H1 (cell line): ENCODE measurements around the gene SERPINA6. TPM values are rescaled to one million over a fixed set of nuclear protein-coding genes. Genes with fewer than 3 reads are reported as not detected.

Experiments
- CTCF ChIA-PET: fragments of 300-600 bp; sonication (Branson Sonifier 250); formaldehyde crosslinking; loops from one replicate; lab custom pipeline; 2021; ENCODE audit not compliant: partially characterized antibody; lab: Charles Lee
- POLR2A ChIA-PET: fragments of 300-600 bp; sonication (Branson Sonifier 250); formaldehyde crosslinking; loops from one replicate; lab custom pipeline; 2021; ENCODE audit warnings: inconsistent platforms; ENCODE audit not compliant: partially characterized antibody; lab: Charles Lee
- DNase-seq, 2 experiments: peaks; one replicate each; pipeline versions ENCODE4 v3.0.0 to v3.0.0-alpha.2; 2010 to 2022; ENCODE audit warnings: low spot score in 2 of 2, low read depth in 1 of 2, mixed read lengths in 1 of 2
- FAIRE-seq: peaks from 2 replicates; lab custom pipeline; 2011; peaks lifted over from hg19 to GRCh38; lab: Jason Lieb, UNC
- H2AFZ ChIP-seq: 2 replicates; pipeline ENCODE4 v1.8.1; 2012; ENCODE audit warnings: low read length, inconsistent platforms
- H2AK5ac ChIP-seq: 2 replicates; pipeline ENCODE4 v1.6.1; 2013; ENCODE audit warnings: low read depth, low read length
- H2BK120ac ChIP-seq: replicated peaks from 2 replicates; pipeline ENCODE3; 2013; ENCODE audit warnings: low read depth, low read length, inconsistent platforms
- H2BK12ac ChIP-seq: 2 replicates; pipeline ENCODE4 v1.6.1; 2013; ENCODE audit warnings: low read depth, low read length
- H2BK15ac ChIP-seq: 2 replicates; pipeline ENCODE4 v1.6.1; 2013; ENCODE audit warnings: low read length
- H2BK20ac ChIP-seq: 2 replicates; pipeline ENCODE4 v1.6.1; 2013; ENCODE audit warnings: low read length
- H2BK5ac ChIP-seq: 2 replicates; pipeline ENCODE4 v1.6.1; 2013; ENCODE audit warnings: low read depth, low read length
- H3K14ac ChIP-seq: 2 replicates; pipeline ENCODE4 v1.6.1; 2013; ENCODE audit warnings: inconsistent platforms; ENCODE audit not compliant: insufficient read length
- H3K18ac ChIP-seq: 2 replicates; pipeline ENCODE4 v1.6.1; 2013; ENCODE audit warnings: low read length; ENCODE audit errors: extremely low read depth
- H3K23ac ChIP-seq: 2 replicates; pipeline ENCODE4 v1.6.1; 2013; ENCODE audit warnings: inconsistent platforms; ENCODE audit not compliant: insufficient read length
- H3K23me2 ChIP-seq: 2 replicates; pipeline ENCODE4 v1.6.1; 2013; ENCODE audit warnings: low read depth, low read length
- H3K27ac ChIP-seq: 2 replicates; pipeline ENCODE4 v1.6.1; 2011; ENCODE audit warnings: low read depth, low read length, inconsistent platforms
- H3K27me3 ChIP-seq, 4 experiments: replicated peaks in 1 of 4; 1 replicate in 1 of 4; 2 replicates in 3 of 4; pipeline versions ENCODE4 v1.6.1 to v1.8.1; 2011 to 2013; ENCODE audit warnings: low read length in 3 of 4, mild to moderate bottlenecking in 3 of 4, inconsistent platforms in 2 of 4, mixed read lengths in 2 of 4, moderate library complexity in 1 of 4; ENCODE audit not compliant: control insufficient read depth in 3 of 4, insufficient read depth in 3 of 4; ENCODE audit errors: extremely low read depth in 1 of 4
- H3K36me3 ChIP-seq, 4 experiments: 2 replicates each; pipeline versions ENCODE4 v1.6.1 to v1.8.1; 2011 to 2013; ENCODE audit warnings: mild to moderate bottlenecking in 4 of 4, low read length in 3 of 4, moderate library complexity in 2 of 4, control low read depth in 1 of 4, inconsistent platforms in 1 of 4; ENCODE audit not compliant: insufficient read depth in 4 of 4, control insufficient read depth in 2 of 4
- H3K4ac ChIP-seq: replicated peaks from 2 replicates; pipeline ENCODE3; 2013; ENCODE audit warnings: low read length, low read depth, mixed read lengths, inconsistent platforms; ENCODE audit not compliant: insufficient read length
- H3K4me1 ChIP-seq, 4 experiments: replicated peaks in 1 of 4; 1 replicate in 1 of 4; 2 replicates in 3 of 4; pipeline versions ENCODE4 v1.6.1 to v1.8.1; 2011 to 2013; ENCODE audit warnings: low read length in 3 of 4, inconsistent platforms in 2 of 4, mixed read lengths in 1 of 4; ENCODE audit not compliant: insufficient read depth in 4 of 4, control insufficient read depth in 3 of 4
- H3K4me2 ChIP-seq, 2 experiments: 2 replicates each; pipeline versions ENCODE4 v1.6.1 to v1.8.1; 2011 to 2013; ENCODE audit warnings: low read depth in 2 of 2, low read length in 2 of 2, control low read depth in 1 of 2, inconsistent platforms in 1 of 2, mild to moderate bottlenecking in 1 of 2; ENCODE audit not compliant: insufficient read depth in 1 of 2
- H3K4me3 ChIP-seq, 4 experiments: fragments of 200-600, 300-600 bp in 1 of 4; sonication (generic), shearing (Covaris generic), sonication (Bioruptor Twin) in 1 of 4; 2 replicates each; pipeline versions ENCODE4 v1.5.1 to v1.8.1; 2011 to 2016; ENCODE audit warnings: low read length in 4 of 4, low read depth in 3 of 4, control low read depth in 2 of 4, inconsistent platforms in 2 of 4, mild to moderate bottlenecking in 2 of 4, mixed read lengths in 1 of 4, moderate library complexity in 1 of 4; ENCODE audit not compliant: insufficient read depth in 2 of 4; ENCODE audit errors: extremely low read depth in 1 of 4
- H3K56ac ChIP-seq: replicated peaks from 2 replicates; pipeline ENCODE3; 2013; ENCODE audit warnings: low read depth, mild to moderate bottlenecking, mixed read lengths, low read length, inconsistent platforms; ENCODE audit not compliant: insufficient read length
- H3K79me1 ChIP-seq: 2 replicates; pipeline ENCODE4 v1.6.1; 2013; ENCODE audit warnings: low read depth, low read length, control low read depth
- H3K79me2 ChIP-seq, 2 experiments: 2 replicates each; pipeline versions ENCODE4 v1.6.1 to v1.8.1; 2012 to 2013; ENCODE audit warnings: low read length in 2 of 2, mild to moderate bottlenecking in 2 of 2, inconsistent platforms in 1 of 2; ENCODE audit not compliant: insufficient read depth in 2 of 2, control insufficient read depth in 1 of 2
- H3K9ac ChIP-seq, 4 experiments: replicated peaks in 1 of 4; 1 replicate in 1 of 4; 2 replicates in 3 of 4; pipeline versions ENCODE4 v1.6.1 to v1.8.1; 2011 to 2013; ENCODE audit warnings: low read depth in 3 of 4, low read length in 3 of 4, control low read depth in 2 of 4, mild to moderate bottlenecking in 2 of 4, moderate library complexity in 2 of 4, inconsistent platforms in 1 of 4; ENCODE audit errors: extremely low read depth in 1 of 4
- H3K9me3 ChIP-seq, 2 experiments: 2 replicates each; pipeline versions ENCODE4 v1.6.1 to v1.8.1; 2012 to 2013; ENCODE audit warnings: mild to moderate bottlenecking in 2 of 2, moderate library complexity in 2 of 2, control low read depth in 1 of 2, inconsistent platforms in 1 of 2, low read depth in 1 of 2, low read length in 1 of 2, mixed read lengths in 1 of 2; ENCODE audit not compliant: insufficient read depth in 2 of 2
- H4K20me1 ChIP-seq, 2 experiments: replicated peaks in 1 of 2; 2 replicates each; pipeline versions ENCODE3 to v1.8.1; 2011 to 2013; ENCODE audit warnings: inconsistent platforms in 2 of 2, low read length in 2 of 2, mild to moderate bottlenecking in 1 of 2; ENCODE audit not compliant: insufficient read depth in 2 of 2, control insufficient read depth in 1 of 2
- H4K5ac ChIP-seq: 2 replicates; pipeline ENCODE4 v1.6.1; 2013; ENCODE audit warnings: low read length, low read depth, mixed read lengths, inconsistent platforms; ENCODE audit not compliant: insufficient read length
- H4K8ac ChIP-seq: 2 replicates; pipeline ENCODE4 v1.8.0; 2013; ENCODE audit warnings: mild to moderate bottlenecking, moderate library complexity, low read length, inconsistent platforms; ENCODE audit not compliant: insufficient read depth; ENCODE audit errors: extremely low read depth
- H4K91ac ChIP-seq: replicated peaks from 2 replicates; pipeline ENCODE3; 2013; ENCODE audit warnings: low read length, mixed read lengths, inconsistent platforms; ENCODE audit not compliant: insufficient read length
- CTCF ChIP-seq, 3 experiments: IDR thresholded peaks; 1 replicate in 2 of 3; 2 replicates in 1 of 3; pipeline versions ENCODE4 v1.5.1 to v1.6.1; 2011; ENCODE audit warnings: low read length in 3 of 3, mild to moderate bottlenecking in 3 of 3, inconsistent platforms in 2 of 3, low read depth in 1 of 3, moderate library complexity in 1 of 3; ENCODE audit not compliant: insufficient read depth in 1 of 3; ENCODE audit errors: control extremely low read depth in 1 of 3
- HDAC6 ChIP-seq: IDR thresholded peaks from one replicate; pipeline ENCODE4 v1.7.1; 2012; ENCODE audit warnings: low read depth, mild to moderate bottlenecking, inconsistent platforms, low read length, moderate library complexity
- JUN ChIP-seq: IDR thresholded peaks from 2 replicates; pipeline ENCODE4 v1.6.1; 2011; ENCODE audit warnings: low read depth, mild to moderate bottlenecking, improper control_type of control experiment, low read length
- JUND ChIP-seq: IDR thresholded peaks from 2 replicates; pipeline ENCODE4 v1.6.1; 2011; ENCODE audit warnings: mild to moderate bottlenecking, improper control_type of control experiment, low read length
- RAD21 ChIP-seq, 2 experiments: IDR thresholded peaks in 1 of 2; conservative IDR thresholded peaks in 1 of 2; 2 replicates each; pipeline ENCODE4 v1.6.1; 2011; ENCODE audit warnings: low read depth in 2 of 2, low read length in 2 of 2, improper control_type of control experiment in 1 of 2, inconsistent platforms in 1 of 2, mild to moderate bottlenecking in 1 of 2, moderate library complexity in 1 of 2
- TAF1 ChIP-seq: IDR thresholded peaks from 2 replicates; pipeline ENCODE4 v1.6.1; 2011; ENCODE audit warnings: mild to moderate bottlenecking, low read depth, low read length
- TAF7 ChIP-seq: optimal IDR thresholded peaks from 2 replicates; pipeline ENCODE3; 2011; ENCODE audit warnings: low read depth, mild to moderate bottlenecking, inconsistent platforms, low read length, moderate library complexity, borderline replicate concordance
- WGBS, 2 experiments: shearing (Covaris generic) in 1 of 2; methylation state at CpG; one replicate each; pipeline versions ENCODE4 v1.1.6 to v1.1.7; 2013 to 2015; ENCODE audit warnings: low lambda C conversion rate in 2 of 2, mixed read lengths in 2 of 2, inconsistent platforms in 1 of 2, low coverage in 1 of 2, missing lambda C conversion rate in 1 of 2; ENCODE audit not compliant: insufficient replicate concordance in 2 of 2, insufficient coverage in 1 of 2, insufficient read length in 1 of 2; ENCODE audit errors: extremely low coverage in 1 of 2, missing lambda C conversion rate in 1 of 2; 5-methylcytosine and 5-hydroxymethylcytosine counted together
- polyA plus RNA-seq, 7 experiments: library from polyadenylated mRNA; depleted of rRNA in 3 of 7; stranded (reverse) in 5 of 7; unstranded in 2 of 7; fragments of >200 nt in 5 of 7; fragments of 200-250 nt in 2 of 7; gene quantifications; 1 replicate in 5 of 7; 2 replicates in 1 of 7; 4 replicates in 1 of 7; pipeline versions ENCODE4 v1.2.1 to v1.2.3, GENCODE V29; 2011 to 2013; ENCODE audit warnings: missing spikeins in 2 of 7, mixed read lengths in 2 of 7
- total RNA-seq: library from RNA; stranded (reverse); fragmentation: NEBNext Ultra II Directional; extraction: Animal tissue kit (Norgen Biotek cat#: 25700); gene quantifications from 2 replicates; pipeline ENCODE4 v1.2.1, GENCODE V29; 2021
- TF ChIP-seq, protein P1 (sequence below): IDR thresholded peaks from 2 replicates; pipeline ENCODE4 v1.6.1; 2012; ENCODE audit warnings: low read length, inconsistent platforms
- TF ChIP-seq, protein P2 (sequence below): IDR thresholded peaks from 2 replicates; pipeline ENCODE4 v1.6.1; 2011; ENCODE audit warnings: low read depth, mild to moderate bottlenecking, low read length; ENCODE audit not compliant: insufficient read depth

The SERPINA6 gene
- total and polyA plus RNA-seq, 2 of the 8 experiments (the other 6 are each of a cell fraction or from before 2014, with no cell fraction given), result not detected

DNA sequence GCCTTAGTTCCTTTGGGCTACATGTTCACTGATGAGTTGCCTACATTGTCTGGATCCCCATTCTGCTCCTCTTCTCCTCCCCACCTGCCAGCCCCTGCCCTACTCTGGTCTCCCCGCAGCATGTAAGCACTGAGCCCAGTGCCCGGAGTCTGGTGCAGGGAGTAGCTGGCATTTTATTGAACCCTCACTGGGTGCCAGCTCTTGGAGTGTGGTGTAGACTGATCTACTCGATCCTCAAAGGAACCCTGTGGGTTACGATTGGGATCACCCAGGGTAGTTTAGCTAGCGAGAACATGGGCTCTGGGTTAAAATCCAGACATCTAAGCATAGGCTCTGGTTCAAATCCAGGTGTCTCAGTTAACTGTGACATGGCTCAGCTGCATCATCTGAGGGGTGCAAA is 8.3 kb upstream of the SERPINA6 start:
- Histone ChIP-seq H3K23me2 (no peaks in the 10 kb centered on the region), H3K27me3 (0 out of 7 replicates have a peak, but pooled peaks cover 0 to 2% (median 0%) of the 10 kb centered on the region in 4 experiments), H3K4me1 (no peaks in the 10 kb centered on the region), H3K18ac (no peak overlapping the region), H4K91ac (no peak overlapping the region), H2BK12ac (no peak overlapping the region), H3K23ac (no peak overlapping the region), H4K5ac (no peak overlapping the region), H2AK5ac (no peak overlapping the region), H4K8ac (no peak overlapping the region), H2BK5ac (no peak overlapping the region), H3K27ac (no peak overlapping the region), H3K56ac (no peak overlapping the region), H2BK20ac (no peak overlapping the region), H3K9me3 (no peaks in the 10 kb centered on the region), H2BK120ac (no peak overlapping the region), H3K4me3 (no peak overlapping the region), H4K20me1 (no peaks in the 10 kb centered on the region), H3K79me2 (no peaks in the 10 kb centered on the region), H3K4me2 (no peak overlapping the region), H3K4ac (no peak overlapping the region), H3K9ac (no peak overlapping the region), H3K36me3 (no peaks in the 10 kb centered on the region), H2AFZ (no peak overlapping the region), H2BK15ac (no peak overlapping the region), H3K14ac (no peak overlapping the region), H3K79me1 (no peaks in the 10 kb centered on the region)
- WGBS, 2 experiments, result 84% methylated on average over 5 of the region's 5 CpGs; no CpG with 5 or more reads in 1 of the 2 experiments
- DNase-seq, result no peak
- ChIA-PET POLR2A (no interaction called here), CTCF (interaction anchor here (1.0 to 3.9 kb wide), 9 partner anchors 9 to 218 kb away, joined by 3 to 13 read pairs (median 3); no protein-coding TSS in a partner anchor)
- no peak for FAIRE-seq
- TF ChIP-seq CTCF (IDR thresholded peaks at IDR 0.05; ENCODE audit: control extremely low read depth in 1 of 3, insufficient read depth in 1 of 3, low read depth in 1 of 3, low read length in 3 of 3) (no peak), RAD21 (IDR thresholded peaks at IDR 0.05 in 1 of 2, conservative IDR thresholded peaks at IDR 0.05 in 1 of 2; ENCODE audit: low read depth in 2 of 2, low read length in 2 of 2) (no peak), JUND (no peak), HDAC6 (no peak), TAF7 (no peak), JUN (no peak), TAF1 (no peak)
- TF ChIP-seq, protein P1, sequence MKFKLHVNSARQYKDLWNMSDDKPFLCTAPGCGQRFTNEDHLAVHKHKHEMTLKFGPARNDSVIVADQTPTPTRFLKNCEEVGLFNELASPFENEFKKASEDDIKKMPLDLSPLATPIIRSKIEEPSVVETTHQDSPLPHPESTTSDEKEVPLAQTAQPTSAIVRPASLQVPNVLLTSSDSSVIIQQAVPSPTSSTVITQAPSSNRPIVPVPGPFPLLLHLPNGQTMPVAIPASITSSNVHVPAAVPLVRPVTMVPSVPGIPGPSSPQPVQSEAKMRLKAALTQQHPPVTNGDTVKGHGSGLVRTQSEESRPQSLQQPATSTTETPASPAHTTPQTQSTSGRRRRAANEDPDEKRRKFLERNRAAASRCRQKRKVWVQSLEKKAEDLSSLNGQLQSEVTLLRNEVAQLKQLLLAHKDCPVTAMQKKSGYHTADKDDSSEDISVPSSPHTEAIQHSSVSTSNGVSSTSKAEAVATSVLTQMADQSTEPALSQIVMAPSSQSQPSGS, result no peak
- TF ChIP-seq, protein P2, sequence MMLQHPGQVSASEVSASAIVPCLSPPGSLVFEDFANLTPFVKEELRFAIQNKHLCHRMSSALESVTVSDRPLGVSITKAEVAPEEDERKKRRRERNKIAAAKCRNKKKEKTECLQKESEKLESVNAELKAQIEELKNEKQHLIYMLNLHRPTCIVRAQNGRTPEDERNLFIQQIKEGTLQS, result no peak
